Right cardiac atrium (tissue), 5 donors: ENCODE data around the gene DERL2. TPM values are rescaled to one million over a fixed set of nuclear protein-coding genes. Genes with fewer than 3 reads are reported as not detected.

Experiments
- ATAC-seq, 2 donors: fragments of 200-7000 bp; cut with Tn5 transposase; one replicate each; pipeline versions ENCODE4 v1.8.0 to v1.9.1; 2020; ENCODE audit warnings: moderate library complexity in 2 of 2, mild to moderate bottlenecking in 1 of 2
- DNase-seq, 3 donors: peaks; one replicate each; pipeline ENCODE4 v3.0.0-alpha.2; 2020
- H3K27ac ChIP-seq: one replicate; pipeline ENCODE4 v1.5.1; 2013; ENCODE audit warnings: mild to moderate bottlenecking, low read length, control low read depth, moderate library complexity
- H3K27me3 ChIP-seq: one replicate; pipeline ENCODE4 v1.6.1; 2013; ENCODE audit not compliant: control insufficient read depth, insufficient read depth
- H3K4me1 ChIP-seq: one replicate; pipeline ENCODE4 v1.6.1; 2013; ENCODE audit warnings: low read length; ENCODE audit not compliant: control insufficient read depth, insufficient read depth
- H3K4me3 ChIP-seq: one replicate; pipeline ENCODE4 v1.5.1; 2013; ENCODE audit warnings: low read length, control low read depth
- H3K9me3 ChIP-seq: one replicate; pipeline ENCODE4 v1.6.1; 2013; ENCODE audit warnings: low read length; ENCODE audit not compliant: control insufficient read depth
- WGBS: extraction: QIAGEN DNeasy Blood & Tissue Kit; methylation state at CpG from one replicate; pipeline ENCODE4 v1.1.7; 2013; 5-methylcytosine and 5-hydroxymethylcytosine counted together
- intact Hi-C, 4 donors: fragments of 100-400 bp; cut with DNase I; formaldehyde crosslinking; loops; one replicate each; pipeline versions ENCODE4 v1.11.0 to v1.14.0; 2022 to 2023
- polyA plus RNA-seq: library from polyadenylated mRNA; stranded (reverse); fragments of 200-250 nt; gene quantifications from one replicate; pipeline ENCODE4 v1.2.3, GENCODE V29; 2013
- total RNA-seq, 4 donors: library from RNA; stranded (reverse); fragmentation: NEBNext Ultra II Directional; extraction: Animal tissue kit (Norgen Biotek cat#: 25700); gene quantifications; one replicate each; pipeline ENCODE4 v1.2.1, GENCODE V29; 2021
- donor health status: healthy with polysubstance abuse.
- donor health status: DM: no; HTN: yes; CAD: no.
- donor health status: DM: no; HTN: no; CAD: no.
- donor health status: DM: no; HTN: yes; CAD: no; lungs with severe emphysema.
- donor health status: DM: yes; HTN: yes; CAD: no.

The DERL2 gene
- total and polyA plus RNA-seq, 5 donors, result 26.0 to 43.0 (median 38.0) TPM

- no peak overlapping the region for H3K4me3 ChIP-seq
- DNase-seq (no peak), ATAC-seq (no peak)
- H3K9me3 ChIP-seq, result no peaks in the 10 kb centered on the region
- no peak overlapping the region for H3K27ac ChIP-seq
- H3K27me3 ChIP-seq, result no peaks in the 10 kb centered on the region
- H3K4me1 ChIP-seq, result no peaks in the 10 kb centered on the region
- intact Hi-C loops, result no loop called here
- 86% methylated on average over 3 of the region's 3 CpGs for WGBS
Measured at GRCh38 chr17:5472511-5472910, 13.5 kb downstream of the DERL2 start.

DNA sequence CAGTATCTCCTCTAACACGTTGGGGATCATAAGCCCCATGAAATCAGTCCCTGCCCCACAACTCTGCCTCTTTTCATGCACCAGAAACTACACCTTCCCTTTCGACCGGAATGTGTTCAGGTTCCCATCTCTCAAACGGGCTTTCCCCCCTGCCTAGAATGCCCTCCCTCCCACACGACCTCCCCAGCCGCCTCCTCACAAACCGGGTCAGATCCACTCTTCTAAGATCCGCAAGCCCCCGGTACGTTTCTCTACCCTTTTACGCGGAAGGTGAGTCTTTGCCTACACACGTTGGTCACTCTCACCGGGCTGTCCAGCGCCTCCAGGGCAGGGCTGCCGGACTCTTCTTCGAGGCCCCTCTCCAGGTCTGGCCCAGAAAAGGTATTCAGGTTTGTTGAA lies 17.9 kb downstream of the DERL2 start:
- ATAC-seq, result peak in 1 of 2 donors; percentile 26
- Histone ChIP-seq H3K9me3 (no peaks in the 10 kb centered on the region), H3K27ac (no peak overlapping the region), H3K4me1 (no peaks in the 10 kb centered on the region), H3K4me3 (peak overlapping the region; percentile 92), H3K27me3 (no peaks in the 10 kb centered on the region)
- WGBS, result under 1% methylated on average over 17 of the region's 17 CpGs
- no peak for DNase-seq
- intact Hi-C loops, result no loop called here

DNA sequence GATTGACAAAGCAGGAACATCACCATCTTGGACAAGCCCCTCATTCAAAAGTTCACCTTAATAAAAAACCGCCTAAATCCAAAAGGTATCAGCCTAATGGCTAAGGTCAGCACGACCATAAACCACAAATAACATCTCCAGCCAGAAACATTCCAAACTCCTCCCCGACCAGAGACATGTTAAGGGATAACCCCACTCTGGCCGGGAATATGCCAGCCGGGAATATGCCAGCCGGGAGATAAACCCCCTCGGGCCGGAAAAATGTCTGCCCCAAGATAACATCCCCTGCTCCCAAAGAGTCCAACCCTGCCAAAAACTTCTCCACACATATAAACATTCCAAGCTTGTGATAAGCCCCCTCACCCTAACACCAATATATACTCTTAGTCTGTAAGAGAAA lies 18.6 kb downstream of the DERL2 start:
- no peak for ATAC-seq
- Histone ChIP-seq H3K4me3 (peak overlapping the region; percentile 92), H3K4me1 (no peaks in the 10 kb centered on the region), H3K27me3 (no peaks in the 10 kb centered on the region), H3K9me3 (no peaks in the 10 kb centered on the region), H3K27ac (no peak overlapping the region)
- no peak for DNase-seq
- WGBS, result 5% methylated on average over 8 of the region's 8 CpGs
- intact Hi-C loops, result no loop called here

DNA sequence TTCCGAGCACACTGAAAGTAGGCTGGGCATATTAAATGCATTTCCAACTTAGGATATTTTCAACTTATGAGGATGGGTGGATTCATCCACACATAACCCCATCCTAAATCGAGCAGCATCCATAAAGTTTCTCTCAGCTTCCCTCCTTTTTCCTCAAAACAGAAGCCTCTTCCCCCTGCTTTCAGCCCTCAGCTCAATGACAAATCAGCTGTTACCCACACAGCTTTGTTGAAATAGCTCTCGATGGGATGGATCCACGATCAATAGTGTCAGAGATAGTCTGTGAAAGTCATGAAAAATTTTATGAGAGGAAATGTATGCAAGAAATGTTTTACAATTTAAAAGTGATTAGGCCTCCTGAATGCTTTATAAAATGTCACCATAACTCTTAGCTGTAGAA lies 19.7 kb downstream of the DERL2 start:
- intact Hi-C loops, result no loop called here
- Histone ChIP-seq H3K27ac (no peak overlapping the region), H3K9me3 (no peaks in the 10 kb centered on the region), H3K27me3 (no peaks in the 10 kb centered on the region), H3K4me3 (no peak overlapping the region), H3K4me1 (no peaks in the 10 kb centered on the region)
- DNase-seq, result no peak
- WGBS, result 90% methylated on average over 4 of the region's 4 CpGs
- no peak for ATAC-seq

GRCh38 chr17:5464717-5465507 lies 21.1 kb downstream of the DERL2 start:
- Histone ChIP-seq H3K4me1 (no peaks in the 10 kb centered on the region), H3K9me3 (no peaks in the 10 kb centered on the region), H3K4me3 (no peak overlapping the region), H3K27me3 (no peaks in the 10 kb centered on the region), H3K27ac (no peak overlapping the region)
- intact Hi-C loops, result no loop called here
- ATAC-seq (no peak), DNase-seq (no peak)
- 82% methylated on average over 10 of the region's 10 CpGs for WGBS

DNA sequence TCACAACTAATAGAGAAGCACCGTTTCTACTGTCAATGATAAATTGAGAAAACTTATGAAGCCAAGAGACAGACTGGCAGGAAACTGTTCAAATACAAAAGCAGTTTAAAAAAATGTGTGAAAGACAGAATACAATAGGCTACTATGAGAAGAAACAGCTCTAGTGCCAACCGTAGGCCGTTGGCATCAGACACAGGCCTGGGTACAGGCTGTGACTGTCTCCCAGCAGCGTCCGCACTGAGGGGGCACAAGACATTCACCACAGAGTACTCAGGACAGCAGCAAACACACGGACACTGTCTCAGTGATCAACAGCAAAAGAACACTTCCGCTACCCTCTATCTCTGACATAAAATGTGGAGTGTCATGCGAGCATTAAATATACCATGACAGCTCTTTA lies 39.2 kb downstream of the DERL2 start:
- DNase-seq (no peak), ATAC-seq (no peak)
- no peak overlapping the region for H3K27ac ChIP-seq
- intact Hi-C loops, result no loop called here
- 87% methylated on average over 8 of the region's 8 CpGs for WGBS
- H3K9me3 ChIP-seq, result no peaks in the 10 kb centered on the region
- no peak overlapping the region for H3K4me3 ChIP-seq
- H3K4me1 ChIP-seq, result no peaks in the 10 kb centered on the region
- H3K27me3 ChIP-seq, result no peaks in the 10 kb centered on the region

GRCh38 chr17:5444209-5444608 lies 41.8 kb downstream of the DERL2 start:
- WGBS, result 92% methylated on average over 22 of the region's 22 CpGs

DNA sequence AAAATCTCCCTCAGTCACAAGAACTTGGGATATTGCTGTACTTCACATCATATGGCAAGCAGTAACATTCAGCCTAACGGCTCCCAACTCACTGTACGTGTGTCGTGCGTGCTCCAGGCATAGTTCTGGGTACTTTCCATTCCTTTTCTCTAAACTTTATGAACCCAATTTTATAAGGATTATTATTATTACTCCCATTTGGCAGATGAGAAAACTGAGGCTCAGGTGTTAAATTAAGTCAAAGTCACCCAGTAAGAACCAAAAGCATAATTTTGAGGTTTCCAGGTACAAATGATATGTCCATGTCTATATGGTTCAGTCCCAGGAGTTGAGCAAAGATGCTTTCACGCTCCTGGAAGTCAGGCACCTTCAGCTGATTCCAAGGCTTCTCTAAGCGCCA lies 42.2 kb downstream of the DERL2 start:
- no peak for DNase-seq
- Histone ChIP-seq H3K4me1 (no peaks in the 10 kb centered on the region), H3K27ac (no peak overlapping the region), H3K27me3 (no peaks in the 10 kb centered on the region), H3K9me3 (no peaks in the 10 kb centered on the region), H3K4me3 (no peak overlapping the region)
- intact Hi-C loops, result no loop called here
- no peak for ATAC-seq
- WGBS, result 95% methylated on average over 6 of the region's 6 CpGs

More at GRCh38 chr17:5444209-5444608, 41.8 kb downstream of the DERL2 start:
- Histone ChIP-seq H3K9me3 (no peaks in the 10 kb centered on the region), H3K27ac (no peak overlapping the region), H3K4me1 (no peaks in the 10 kb centered on the region), H3K27me3 (no peaks in the 10 kb centered on the region), H3K4me3 (no peak overlapping the region)
- DNase-seq, result no peak
- no peak for ATAC-seq
- intact Hi-C loops, result no loop called here

- WGBS, result 21% methylated on average over 1 of the region's 1 CpG
- Histone ChIP-seq H3K27me3 (no peaks in the 10 kb centered on the region), H3K9me3 (no peaks in the 10 kb centered on the region), H3K27ac (peak overlapping the region; percentile 53), H3K4me1 (no peaks in the 10 kb centered on the region), H3K4me3 (peak overlapping the region; percentile 8)
- DNase-seq (no peak), ATAC-seq (no peak)
- intact Hi-C loops, result loop anchor here in 1 of 4 donors (10.0 kb wide), 1 partner anchor 185 kb away; no protein-coding TSS in a partner anchor
Measured at GRCh38 chr17:5439446-5439764, 46.6 kb downstream of the DERL2 start.

- H3K4me3 ChIP-seq, result peak within 1 kb of the TSS; percentile 87
- under 1% methylated on average over 75 of the region's 75 CpGs for WGBS
- ATAC-seq (peak; percentile 97), DNase-seq (peak; percentile 91 to 97 (median 97))
- no peaks in the 10 kb centered on the region for H3K27me3 ChIP-seq
- H3K4me1 ChIP-seq, result no peaks in the 10 kb centered on the region
- H3K9me3 ChIP-seq, result no peaks in the 10 kb centered on the region
- intact Hi-C loops, result loop anchor here in 1 of 4 donors (10.0 kb wide), 1 partner anchor 184 kb away; no protein-coding TSS in a partner anchor
- H3K27ac ChIP-seq, result peak within 1 kb of the TSS; percentile 63
Measured at GRCh38 chr17:5438716-5439445, 47.1 kb downstream of the DERL2 start, which contains the start of gene C1QBP. Gene C1QBP, minus strand, starts transcription at chr17:5439155. Its CDS starts 82 bp downstream, at chr17:5439073.

DNA sequence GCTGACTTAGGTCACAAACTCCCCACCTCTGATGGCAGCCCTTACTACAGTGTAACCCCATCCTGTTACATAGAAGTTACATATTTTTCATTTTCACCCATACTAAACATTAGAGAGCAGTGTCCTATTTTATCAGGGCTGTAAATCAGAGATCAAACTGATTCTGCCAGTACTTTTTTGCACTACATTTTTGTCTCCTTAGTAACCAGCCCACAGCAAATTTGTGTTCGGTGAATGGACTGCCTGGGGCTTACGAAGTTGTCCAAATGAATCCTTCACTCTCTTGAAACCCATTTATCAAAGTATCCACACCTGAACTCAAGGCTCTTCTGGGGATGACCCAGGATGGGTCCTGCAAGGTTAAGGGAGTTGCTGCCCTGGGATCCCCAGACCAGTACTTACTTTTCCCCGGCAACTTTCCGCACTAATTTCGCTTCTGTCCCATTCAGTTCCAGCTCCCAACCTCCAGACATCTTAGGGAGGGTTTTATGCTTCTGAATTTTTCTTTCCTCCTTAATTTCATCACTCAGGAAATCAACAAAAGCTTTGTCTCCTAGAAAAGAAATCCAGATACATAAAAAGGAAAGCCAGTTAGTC lies 48.2 kb downstream of the DERL2 start:
- H3K27me3 ChIP-seq, result no peaks in the 10 kb centered on the region
- H3K27ac ChIP-seq, result no peak overlapping the region
- no peaks in the 10 kb centered on the region for H3K9me3 ChIP-seq
- H3K4me1 ChIP-seq, result no peaks in the 10 kb centered on the region
- peak overlapping the region; percentile 87 for H3K4me3 ChIP-seq
- WGBS, result 58% methylated on average over 5 of the region's 5 CpGs
- no peak for ATAC-seq
- DNase-seq, result no peak
- intact Hi-C loops, result loop anchor here in 1 of 4 donors (10.0 kb wide), 1 partner anchor 183 kb away; no protein-coding TSS in a partner anchor
